ENCODE measurements around the gene PCGF6.

PCGF6 gene

GRCh38 chr10:103287992-103288391 is 62.9 kb downstream of the PCGF6 start:
- in situ Hi-C loops (cut with MboI; ENCODE audit: low pct_unique_long_range_greater_than_20kb, low sequenced_read_pairs, unreplicated experiment): no loop called here
- TF ChIP-seq CTCF (IDR thresholded peaks at IDR 0.05; ENCODE audit: extremely low read depth, insufficient read depth, missing control alignments): no peak
- DNase-seq (ENCODE audit: low spot score): no peak

- DNase-seq (ENCODE audit: low spot score): no peak
These were observed 66.8 kb downstream of the PCGF6 start for GRCh38 chr10:103284170-103284569.

GRCh38 chr10:103282961-103283360 is 68.0 kb downstream of the PCGF6 start:
- no peak for DNase-seq (ENCODE audit: low spot score)
- TF ChIP-seq CTCF (IDR thresholded peaks at IDR 0.05; ENCODE audit: extremely low read depth, insufficient read depth, missing control alignments): no peak

More at GRCh38 chr10:103284170-103284569, 66.8 kb downstream of the PCGF6 start:
- TF ChIP-seq CTCF (IDR thresholded peaks at IDR 0.05; ENCODE audit: extremely low read depth, insufficient read depth, missing control alignments): no peak
- in situ Hi-C loops (cut with MboI; ENCODE audit: low pct_unique_long_range_greater_than_20kb, low sequenced_read_pairs, unreplicated experiment): no loop called here

GRCh38 chr10:103281753-103282152 is 69.2 kb downstream of the PCGF6 start:
- no peak for TF ChIP-seq CTCF (IDR thresholded peaks at IDR 0.05; ENCODE audit: extremely low read depth, insufficient read depth, missing control alignments)
- no peak for DNase-seq (ENCODE audit: low spot score)
- in situ Hi-C loops (cut with MboI; ENCODE audit: low pct_unique_long_range_greater_than_20kb, low sequenced_read_pairs, unreplicated experiment): no loop called here

More at GRCh38 chr10:103282961-103283360, 68.0 kb downstream of the PCGF6 start:
- in situ Hi-C loops (cut with MboI; ENCODE audit: low pct_unique_long_range_greater_than_20kb, low sequenced_read_pairs, unreplicated experiment): no loop called here

GRCh38 chr10:103280506-103280905 is 70.4 kb downstream of the PCGF6 start:
- in situ Hi-C loops (cut with MboI; ENCODE audit: low pct_unique_long_range_greater_than_20kb, low sequenced_read_pairs, unreplicated experiment): no loop called here
- DNase-seq (ENCODE audit: low spot score): no peak
- no peak for TF ChIP-seq CTCF (IDR thresholded peaks at IDR 0.05; ENCODE audit: extremely low read depth, insufficient read depth, missing control alignments)

GRCh38 chr10:103280031-103280430 is 70.9 kb downstream of the PCGF6 start:
- TF ChIP-seq CTCF (IDR thresholded peaks at IDR 0.05; ENCODE audit: extremely low read depth, insufficient read depth, missing control alignments): no peak
- in situ Hi-C loops (cut with MboI; ENCODE audit: low pct_unique_long_range_greater_than_20kb, low sequenced_read_pairs, unreplicated experiment): no loop called here
- DNase-seq (ENCODE audit: low spot score): no peak

GRCh38 chr10:103278862-103279298 is 72.1 kb downstream of the PCGF6 start:
- no peak for TF ChIP-seq CTCF (IDR thresholded peaks at IDR 0.05; ENCODE audit: extremely low read depth, insufficient read depth, missing control alignments)
- DNase-seq (ENCODE audit: low spot score): peak; percentile 57
- in situ Hi-C loops (cut with MboI; ENCODE audit: low pct_unique_long_range_greater_than_20kb, low sequenced_read_pairs, unreplicated experiment): no loop called here

Data from GM13977 (cell line).